ENCODE measurements around the gene ELP1.

GRCh38 chr9:108951578-108951977 is 17.7 kb upstream of the ELP1 start:
- TF ChIP-seq EP300 (IDR thresholded peaks at IDR 0.05; ENCODE audit: low read depth) (no peak), CTCF (IDR thresholded peaks at IDR 0.05) (no peak), POLR2A (IDR thresholded peaks at IDR 0.05) (no peak)
